WTC11 (cell line): ENCODE data around the gene PHLDB2.

Experiments
- MAX ChIP-seq: sonication (generic); formaldehyde crosslinking; IDR thresholded peaks from 2 replicates; pipeline ENCODE4 v1.8.0; 2022; ENCODE audit warnings: mild to moderate bottlenecking, missing genetic modification reagents
- USF2 ChIP-seq: sonication (generic); formaldehyde crosslinking; IDR thresholded peaks from 2 replicates; pipeline ENCODE4 v1.8.1; 2023; ENCODE audit warnings: mild to moderate bottlenecking, missing genetic modification reagents, moderate library complexity

GRCh38 chr3:111979434-111980038, 120.5 kb downstream of the PHLDB2 start:
- TF ChIP-seq MAX (no peak), USF2 (no peak)
